Right cardiac atrium (tissue), 5 donors: ENCODE measurements around the gene TMEM191C. TPM values are rescaled to one million over a fixed set of nuclear protein-coding genes. Genes with fewer than 3 reads are reported as not detected.
"Not testable (repeated sequence)": the region's sequence is repeated elsewhere in the genome, so short reads cannot be mapped to it uniquely, and the experiment has no call there.

Source experiments
- ATAC-seq, 2 donors: fragments of 200-7000 bp; cut with Tn5 transposase; one replicate each; pipeline versions ENCODE4 v1.8.0 to v1.9.1; 2020; ENCODE audit warnings: moderate library complexity in 2 of 2, mild to moderate bottlenecking in 1 of 2
- DNase-seq, 3 donors: peaks; one replicate each; pipeline ENCODE4 v3.0.0-alpha.2; 2020
- H3K27ac ChIP-seq: one replicate; pipeline ENCODE4 v1.5.1; 2013; ENCODE audit warnings: mild to moderate bottlenecking, low read length, control low read depth, moderate library complexity
- H3K27me3 ChIP-seq: one replicate; pipeline ENCODE4 v1.6.1; 2013; ENCODE audit not compliant: control insufficient read depth, insufficient read depth
- H3K4me1 ChIP-seq: one replicate; pipeline ENCODE4 v1.6.1; 2013; ENCODE audit warnings: low read length; ENCODE audit not compliant: control insufficient read depth, insufficient read depth
- H3K4me3 ChIP-seq: one replicate; pipeline ENCODE4 v1.5.1; 2013; ENCODE audit warnings: low read length, control low read depth
- H3K9me3 ChIP-seq: one replicate; pipeline ENCODE4 v1.6.1; 2013; ENCODE audit warnings: low read length; ENCODE audit not compliant: control insufficient read depth
- WGBS: extraction: QIAGEN DNeasy Blood & Tissue Kit; methylation state at CpG from one replicate; pipeline ENCODE4 v1.1.7; 2013; 5-methylcytosine and 5-hydroxymethylcytosine counted together
- intact Hi-C, 4 donors: fragments of 100-400 bp; cut with DNase I; formaldehyde crosslinking; loops; one replicate each; pipeline versions ENCODE4 v1.11.0 to v1.14.0; 2022 to 2023
- polyA plus RNA-seq: library from polyadenylated mRNA; stranded (reverse); fragments of 200-250 nt; gene quantifications from one replicate; pipeline ENCODE4 v1.2.3, GENCODE V29; 2013
- total RNA-seq, 4 donors: library from RNA; stranded (reverse); fragmentation: NEBNext Ultra II Directional; extraction: Animal tissue kit (Norgen Biotek cat#: 25700); gene quantifications; one replicate each; pipeline ENCODE4 v1.2.1, GENCODE V29; 2021
- donor health status: healthy with polysubstance abuse.
- donor health status: DM: no; HTN: yes; CAD: no.
- donor health status: DM: no; HTN: no; CAD: no.
- donor health status: DM: no; HTN: yes; CAD: no; lungs with severe emphysema.
- donor health status: DM: yes; HTN: yes; CAD: no.

TMEM191C gene
- total and polyA plus RNA-seq, 5 donors, result 0.66 to 1.4 (median 0.94) TPM; not detected in 1

DNA sequence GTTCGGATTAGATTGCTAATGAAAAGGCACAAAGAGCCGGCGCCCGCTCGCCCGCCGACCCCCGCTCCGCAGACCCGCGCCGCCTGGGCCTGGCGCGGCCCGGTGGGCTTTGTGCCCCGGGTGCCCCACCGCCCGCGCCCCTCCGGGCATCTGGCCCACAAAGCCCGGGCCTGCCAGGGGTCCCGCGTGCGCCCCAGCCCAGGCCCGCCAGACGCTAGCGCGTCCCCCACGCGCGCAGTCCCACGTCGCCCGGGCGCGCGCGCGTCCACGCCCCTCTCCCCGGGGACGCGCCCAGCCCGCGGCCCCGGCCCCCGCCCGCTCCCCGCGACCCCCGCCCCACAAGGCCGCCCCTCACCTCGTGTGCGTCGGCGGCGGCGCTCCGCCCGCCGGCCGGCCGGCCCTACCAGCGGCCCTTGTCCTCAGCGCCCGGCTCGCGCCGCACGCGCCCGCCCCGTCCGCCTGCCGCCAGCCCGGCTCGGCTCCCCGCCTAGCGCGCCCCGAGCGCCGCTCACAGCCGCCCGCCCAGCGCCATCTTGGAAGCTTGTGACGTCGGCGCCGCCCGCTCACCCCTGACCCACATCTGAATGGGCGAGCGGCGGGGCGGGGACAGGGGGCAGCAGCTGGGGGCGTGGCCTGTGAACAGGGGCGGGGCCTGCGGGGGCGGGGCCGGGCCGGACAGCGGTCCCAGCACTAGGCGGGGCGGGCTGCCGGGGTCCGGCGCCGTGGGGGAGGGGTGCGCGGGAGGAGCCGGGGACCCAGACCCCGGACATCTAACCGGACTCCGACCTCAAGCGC lies 50.0 kb downstream of the TMEM191C start:
- H3K27ac ChIP-seq, H3K4me1 ChIP-seq, H3K27me3 ChIP-seq, H3K9me3 ChIP-seq, intact Hi-C loops, DNase-seq, H3K4me3 ChIP-seq: not testable (repeated sequence)
- ATAC-seq, result peak; percentile 88 to 90
- no CpG with 5 or more reads among the region's 115 CpGs for WGBS

Other genes with a start within 250 kb of the TMEM191C start
- gene RIMBP3B, start 83.6 kb upstream of the TMEM191C start, total RNA-seq, result under 1 TPM in 3 of 4 donors, not detected in 1; 0.06 to 0.14 (median 0.08) TPM
- gene RIMBP3B, start 83.6 kb upstream of the TMEM191C start, polyA plus RNA-seq, result not detected
- 1 to 10 TPM; 1.1 to 2.1 (median 1.8) TPM for gene HIC2, start 50.0 kb upstream of the TMEM191C start, total RNA-seq
- 1.7 TPM for gene HIC2, start 50.0 kb upstream of the TMEM191C start, polyA plus RNA-seq
- gene RIMBP3C, start 84.1 kb downstream of the TMEM191C start, total RNA-seq, result under 1 TPM in 2 of 4 donors, not detected in 2; 0.18 to 0.23 TPM
- gene RIMBP3C, start 84.1 kb downstream of the TMEM191C start, polyA plus RNA-seq, result 0.02 TPM
- gene UBE2L3, start 100.3 kb downstream of the TMEM191C start, total RNA-seq, result 10 to 100 TPM; 38.8 to 49.0 (median 44.7) TPM
- gene UBE2L3, start 100.3 kb downstream of the TMEM191C start, polyA plus RNA-seq, result 63.6 TPM
- 1 to 10 TPM; 3.6 to 5.8 (median 5.3) TPM for gene YDJC, start 162.6 kb downstream of the TMEM191C start, total RNA-seq
- gene YDJC, start 162.6 kb downstream of the TMEM191C start, polyA plus RNA-seq, result 7.9 TPM
- gene CCDC116, start 165.4 kb downstream of the TMEM191C start, total RNA-seq, result under 1 TPM in 2 of 4 donors, not detected in 2; 0.34 TPM
- gene CCDC116, start 165.4 kb downstream of the TMEM191C start, polyA plus RNA-seq, result 0.29 TPM
- gene SDF2L1, start 174.9 kb downstream of the TMEM191C start, total RNA-seq, result 10 to 100 TPM; 14.4 to 37.5 (median 33.4) TPM
- 35.9 TPM for gene SDF2L1, start 174.9 kb downstream of the TMEM191C start, polyA plus RNA-seq
- gene PPIL2, start 198.6 kb downstream of the TMEM191C start, total RNA-seq, result 10 to 100 TPM; 20.4 to 32.0 (median 26.0) TPM
- gene PPIL2, start 198.6 kb downstream of the TMEM191C start, polyA plus RNA-seq, result 22.6 TPM